Ishikawa (cell line): ENCODE data around the gene HCAR2.

ENCODE experiments used
- REST ChIP-seq: IDR thresholded peaks from 2 replicates; pipeline ENCODE4 v1.6.1; 2012; ENCODE audit warnings: low read depth, mild to moderate bottlenecking
- TEAD4 ChIP-seq: IDR thresholded peaks from 2 replicates; pipeline ENCODE4 v1.6.1; 2012
- YY1 ChIP-seq: IDR thresholded peaks from 2 replicates; pipeline ENCODE4 v1.6.1; 2012; ENCODE audit warnings: low read depth

- TF ChIP-seq REST (no peak), TEAD4 (no peak), YY1 (no peak)
These were observed 37.4 kb downstream of the HCAR2 start for GRCh38 chr12:122665759-122666158.
